ENCODE measurements around the gene COMMD2.

Gene COMMD2

DNA sequence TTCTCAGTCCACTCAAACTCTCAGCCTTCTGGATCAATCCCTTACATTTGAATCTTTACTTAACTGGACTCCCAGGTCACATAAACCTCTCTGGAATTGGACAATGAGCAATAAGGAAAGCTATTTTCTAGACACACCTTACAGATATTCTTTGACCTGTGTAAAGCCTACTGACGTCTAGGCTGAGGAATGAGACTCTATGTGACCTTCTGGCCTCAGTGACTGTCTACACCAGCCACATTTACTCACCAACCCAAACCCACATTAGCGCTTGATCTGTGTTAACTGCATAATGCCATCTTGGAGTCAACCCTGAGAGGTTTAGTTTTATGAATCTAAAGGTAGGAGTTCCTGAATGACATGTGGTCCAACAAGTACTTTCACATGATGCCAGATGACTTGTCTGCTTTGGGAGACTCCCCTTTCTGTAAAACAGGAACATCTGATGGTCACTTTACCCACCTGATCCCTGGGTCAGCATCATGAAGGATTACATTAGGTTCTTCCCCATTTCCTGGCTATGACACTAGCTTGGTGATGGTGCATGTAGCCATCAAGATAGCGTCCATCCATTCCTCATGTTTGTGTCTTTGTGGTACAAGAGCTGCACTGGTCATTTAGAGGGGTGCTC is 11.4 kb upstream of the COMMD2 start:
- DNase-seq, result no peak

DNA sequence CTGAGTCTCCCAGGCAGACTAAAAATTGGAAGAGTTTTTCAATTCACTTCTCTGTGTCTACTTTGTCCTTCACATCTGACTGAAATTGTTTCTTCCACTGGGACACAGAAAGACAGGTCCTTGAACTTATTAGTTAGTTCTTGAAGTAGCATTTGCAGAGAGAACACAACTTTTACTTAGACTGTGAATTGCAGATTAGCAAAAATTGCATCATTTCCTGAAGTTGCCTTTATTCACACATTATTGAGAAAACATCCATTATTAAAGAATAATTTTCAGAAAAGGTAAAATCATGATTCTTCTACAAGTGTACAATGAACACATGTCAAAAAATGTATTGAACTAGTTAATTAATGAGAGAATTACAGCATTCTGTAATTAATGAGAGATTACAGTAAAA is 1.4 kb upstream of the COMMD2 start:
- no peak for DNase-seq

DNA sequence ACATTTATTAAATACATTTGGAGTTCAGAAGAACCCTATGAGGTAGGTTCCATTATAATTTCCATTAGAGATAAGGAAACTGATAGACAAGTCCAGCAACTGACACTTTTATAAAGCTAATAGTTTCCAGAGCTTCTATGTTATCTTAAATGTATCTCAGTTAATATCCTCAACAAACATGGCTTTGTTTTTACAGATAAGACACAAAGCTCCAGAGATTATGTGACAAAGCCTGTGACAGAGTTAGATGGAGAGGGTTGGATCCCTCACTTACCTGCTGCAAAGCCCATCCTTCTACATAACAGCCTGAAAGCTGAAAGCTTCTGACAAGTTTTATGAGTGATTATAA is 473 bp upstream of the COMMD2 start:
- no peak for DNase-seq

DNA sequence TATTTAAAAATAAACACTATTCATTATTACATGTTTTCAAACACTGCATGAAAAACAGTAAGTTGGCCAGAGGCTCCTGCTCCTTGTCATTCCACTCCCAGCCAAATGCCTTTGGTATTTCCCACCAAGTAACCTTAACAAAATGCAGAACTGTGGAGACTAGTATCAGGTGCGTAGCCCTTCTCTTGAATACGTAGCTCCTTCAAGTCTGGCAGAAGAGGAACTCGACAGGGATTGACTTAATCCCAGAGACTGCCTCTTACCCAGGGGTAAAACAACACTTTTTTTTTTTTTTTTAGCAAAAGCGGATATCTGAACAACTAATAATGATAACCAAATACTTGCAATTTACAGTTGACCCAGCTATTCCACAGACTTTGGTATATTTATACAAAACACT is 738 bp downstream of the COMMD2 start:
- no peak for DNase-seq

DNA sequence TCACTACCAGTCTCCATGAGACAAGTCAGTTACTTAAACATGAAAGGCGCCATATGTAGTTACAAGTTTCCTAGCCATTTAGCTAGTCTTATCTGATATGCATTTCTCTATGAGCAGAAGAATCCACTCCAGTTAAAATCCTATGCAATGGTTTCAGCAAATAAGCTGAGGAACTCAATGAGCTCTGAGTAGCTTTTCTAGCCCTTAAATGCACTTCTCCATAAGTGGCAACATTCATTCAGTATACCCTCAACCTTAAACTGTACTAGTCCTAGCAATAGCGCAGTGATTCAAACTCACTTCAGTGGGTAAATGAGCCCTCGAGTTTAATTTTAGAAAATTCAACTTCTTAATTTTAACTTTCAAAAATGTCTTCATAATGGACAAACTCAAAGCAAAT is 7.7 kb downstream of the COMMD2 start:
- no peak for DNase-seq

DNA sequence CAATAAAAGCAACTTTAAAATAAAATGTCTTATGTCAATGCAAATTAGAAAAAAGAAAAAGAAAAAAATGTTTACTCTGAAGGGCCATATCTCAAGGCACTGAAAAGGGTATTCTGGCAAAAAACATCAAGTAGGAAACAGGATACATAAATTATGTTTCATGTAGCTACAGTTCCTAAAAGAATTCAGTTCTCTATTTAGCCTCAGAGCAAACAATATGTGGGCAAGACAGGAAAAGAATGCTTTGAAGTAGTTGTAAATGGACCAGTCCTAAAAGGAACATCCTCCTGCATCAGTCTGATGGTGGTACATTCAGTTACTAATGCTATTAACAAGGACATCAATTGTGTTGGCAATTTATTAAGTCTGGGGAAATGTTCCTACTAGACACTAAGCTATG is 8.1 kb downstream of the COMMD2 start:
- no peak for DNase-seq

DNA sequence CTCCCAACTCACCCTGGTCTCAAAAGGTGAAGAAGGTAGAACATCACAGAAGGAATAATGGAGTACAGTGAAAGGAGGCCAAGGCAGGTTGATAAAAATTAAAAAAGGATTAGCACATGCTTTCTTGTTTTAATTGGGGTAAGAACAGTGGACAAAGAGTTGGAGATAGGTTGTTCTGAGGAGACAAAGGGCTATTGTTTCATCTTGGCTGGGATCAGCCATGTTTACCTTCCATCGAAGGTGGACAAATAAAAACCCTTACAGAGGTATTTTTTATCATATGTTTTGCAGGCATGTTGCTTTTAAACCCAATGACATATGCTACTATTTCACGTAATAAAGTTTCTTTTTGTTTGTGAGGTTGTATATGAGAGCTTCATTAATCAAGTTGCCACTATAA is 12.9 kb downstream of the COMMD2 start:
- no peak for DNase-seq

DNA sequence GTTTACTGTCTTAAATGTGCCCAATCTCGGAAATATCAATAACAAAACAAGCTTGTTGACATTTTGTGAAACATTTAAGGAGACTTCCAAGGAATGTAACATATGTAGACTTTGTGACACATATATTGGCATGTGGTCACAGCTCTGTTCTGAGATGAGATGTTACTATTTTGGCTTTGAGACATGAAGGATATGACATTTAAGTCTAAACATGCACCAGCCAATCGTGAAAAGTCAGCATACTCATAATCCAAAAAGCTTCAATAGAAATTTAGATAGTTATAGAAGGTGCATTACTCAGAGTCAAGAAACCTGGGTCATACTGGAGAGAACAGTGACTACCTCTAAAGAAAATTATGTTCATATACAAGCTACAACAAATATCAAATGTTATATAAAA is 13.4 kb downstream of the COMMD2 start:
- DNase-seq, result no peak

DNA sequence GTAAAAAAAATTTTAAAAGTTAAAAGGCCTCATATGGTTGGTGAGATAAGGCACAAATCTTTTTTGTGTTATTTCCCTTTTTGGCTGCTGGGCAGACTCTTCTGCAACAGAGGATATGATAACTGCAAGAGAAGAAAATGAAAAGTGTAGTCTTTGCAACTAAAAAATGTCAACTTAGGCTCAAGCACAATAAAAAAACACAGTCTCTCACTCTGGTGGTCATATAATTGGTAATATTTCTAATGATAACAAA is 15.4 kb downstream of the COMMD2 start:
- no peak for DNase-seq

DNA sequence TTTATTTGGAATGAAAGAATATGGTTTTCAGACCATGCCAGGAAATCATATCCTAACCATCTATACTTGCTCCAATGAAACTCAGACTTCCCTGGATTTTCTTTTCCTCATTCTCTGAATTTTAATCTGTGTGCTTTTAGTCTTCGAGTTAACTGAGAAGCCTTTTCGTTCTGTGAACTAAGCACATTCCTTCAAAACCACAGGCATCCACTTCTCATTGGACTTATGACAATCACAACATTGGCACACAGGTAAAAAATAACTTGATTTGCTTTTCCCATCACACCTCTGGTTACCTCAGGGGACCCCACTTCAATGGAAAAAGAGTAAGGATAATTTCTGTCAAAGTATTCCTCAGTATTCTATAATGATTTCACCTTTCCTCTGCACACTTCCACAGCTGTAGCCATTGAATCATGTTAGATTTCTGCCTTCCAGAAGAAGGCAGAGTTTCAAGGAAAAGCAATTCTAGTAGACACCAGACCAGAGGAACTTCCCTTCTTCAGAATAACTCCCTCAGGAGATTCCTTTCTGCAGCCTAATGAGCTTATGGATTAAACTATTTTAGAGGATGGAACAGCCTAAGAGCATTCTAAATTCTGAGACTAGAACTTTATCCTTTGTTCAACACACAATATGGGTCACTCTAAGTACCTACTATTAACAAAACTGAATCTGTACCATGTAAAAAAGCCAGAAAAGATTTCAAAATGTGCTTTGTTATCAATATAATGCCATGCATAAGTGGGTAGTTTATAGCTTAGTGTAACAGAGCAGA is 15.9 kb downstream of the COMMD2 start:
- no peak for DNase-seq

DNA sequence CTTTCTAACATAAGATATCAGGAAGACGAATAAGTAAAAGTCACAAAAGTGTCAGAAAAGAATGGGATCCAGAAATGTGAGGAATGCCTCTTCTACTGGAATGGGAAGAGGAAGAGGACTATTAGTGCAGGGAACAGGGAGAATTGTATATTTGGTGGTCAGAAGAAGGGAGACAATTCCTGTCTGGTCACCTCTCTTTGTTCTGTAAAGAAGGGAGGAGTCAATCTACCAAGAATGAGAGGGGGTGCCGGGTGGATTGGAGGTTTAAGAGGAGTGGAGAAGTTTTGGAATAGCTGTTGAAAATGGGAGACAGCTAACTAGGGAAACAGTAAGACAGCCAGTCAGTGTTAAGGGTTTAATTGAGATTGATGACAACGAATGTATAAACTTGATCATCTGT is 20.1 kb downstream of the COMMD2 start:
- DNase-seq, result no peak

DNA sequence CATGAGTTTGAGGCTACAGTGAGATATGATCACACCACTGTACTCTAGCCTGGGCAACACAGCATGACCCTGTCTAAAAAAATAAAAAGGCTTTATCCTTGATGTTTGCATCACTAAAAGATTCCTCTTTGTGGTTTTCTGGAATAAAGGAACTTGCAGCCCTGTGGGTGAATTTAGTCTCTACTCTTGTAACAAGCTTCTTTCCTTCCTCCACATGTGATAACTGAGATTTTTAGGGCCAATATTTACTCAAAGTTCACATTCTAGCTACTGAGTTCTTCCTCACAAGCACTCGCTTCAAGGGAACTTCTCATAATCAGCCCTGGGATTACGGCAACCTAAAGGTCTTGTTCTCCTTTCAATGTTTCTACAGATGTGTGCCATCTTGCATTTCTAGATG is 24.6 kb downstream of the COMMD2 start:
- no peak for DNase-seq

DNA sequence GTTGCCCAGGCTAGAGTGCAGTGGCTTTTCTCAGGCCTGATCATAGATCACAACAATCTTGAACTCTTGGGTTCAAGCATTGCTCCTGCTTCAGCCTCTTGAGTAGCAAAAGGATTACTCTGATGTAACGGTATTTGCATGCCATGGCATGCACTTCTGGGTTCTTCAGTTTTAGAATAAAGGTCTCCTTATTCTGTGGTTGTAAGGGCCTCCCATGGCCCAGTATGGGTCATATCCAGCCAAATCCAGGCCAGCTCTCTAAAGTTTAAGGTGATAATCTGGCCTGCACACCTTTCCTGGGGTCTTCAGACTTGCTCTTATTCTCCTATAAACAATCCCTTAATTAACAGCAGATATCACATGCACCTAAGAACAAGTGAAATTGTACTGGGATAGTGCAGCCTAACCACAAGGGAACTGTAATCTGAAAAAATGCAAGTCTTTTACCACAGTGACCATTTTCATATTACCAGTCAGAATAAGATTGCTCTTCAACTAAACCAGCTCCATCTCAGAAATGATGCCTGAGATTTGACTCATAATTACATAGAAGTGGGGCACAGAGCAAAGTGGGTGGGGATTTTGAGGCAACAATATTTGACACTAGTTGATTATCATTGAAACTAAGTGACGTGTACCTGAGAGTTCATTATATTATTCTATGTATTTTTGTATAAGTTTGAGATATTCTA is 25.4 kb downstream of the COMMD2 start:
- no peak for DNase-seq

DNA sequence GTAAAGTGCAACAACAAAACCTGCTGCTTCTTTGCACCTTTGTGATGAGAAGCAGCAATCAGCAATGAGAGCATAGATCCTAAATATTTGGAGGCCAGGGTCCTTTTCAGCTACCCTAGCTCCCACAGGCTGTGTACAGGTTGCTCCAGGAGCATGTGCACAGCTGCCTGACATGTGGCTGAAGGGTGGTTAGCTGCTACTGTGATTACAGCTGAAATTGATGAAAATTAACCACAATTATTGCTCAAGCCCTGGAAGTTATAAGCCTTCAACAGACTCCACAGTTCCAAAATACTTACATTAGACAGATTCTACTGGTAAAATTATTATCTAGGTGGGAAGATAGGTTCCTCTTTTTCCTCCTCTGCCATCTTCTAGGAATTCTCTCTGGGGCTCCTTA is 28.5 kb downstream of the COMMD2 start:
- no peak for DNase-seq

DNA sequence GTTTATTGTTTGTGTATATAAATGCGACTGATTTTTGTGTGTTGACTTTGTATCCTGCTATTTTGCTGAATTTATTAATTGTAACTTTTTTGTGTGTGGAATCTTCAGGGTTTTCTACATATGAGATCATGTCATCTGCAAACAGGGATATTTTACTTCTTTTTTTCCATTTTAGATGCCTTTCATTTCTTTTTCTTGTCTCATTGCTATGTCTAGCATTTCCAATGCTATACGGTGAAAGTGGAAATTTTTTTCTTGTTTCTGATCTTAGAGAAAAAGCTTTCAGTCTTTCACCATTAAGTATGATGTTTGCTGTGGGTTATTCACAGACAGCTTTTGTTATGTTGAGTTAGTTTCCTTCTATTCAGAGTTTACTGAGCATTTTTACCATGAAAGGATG is 31.4 kb downstream of the COMMD2 start:
- no peak for DNase-seq

DNA sequence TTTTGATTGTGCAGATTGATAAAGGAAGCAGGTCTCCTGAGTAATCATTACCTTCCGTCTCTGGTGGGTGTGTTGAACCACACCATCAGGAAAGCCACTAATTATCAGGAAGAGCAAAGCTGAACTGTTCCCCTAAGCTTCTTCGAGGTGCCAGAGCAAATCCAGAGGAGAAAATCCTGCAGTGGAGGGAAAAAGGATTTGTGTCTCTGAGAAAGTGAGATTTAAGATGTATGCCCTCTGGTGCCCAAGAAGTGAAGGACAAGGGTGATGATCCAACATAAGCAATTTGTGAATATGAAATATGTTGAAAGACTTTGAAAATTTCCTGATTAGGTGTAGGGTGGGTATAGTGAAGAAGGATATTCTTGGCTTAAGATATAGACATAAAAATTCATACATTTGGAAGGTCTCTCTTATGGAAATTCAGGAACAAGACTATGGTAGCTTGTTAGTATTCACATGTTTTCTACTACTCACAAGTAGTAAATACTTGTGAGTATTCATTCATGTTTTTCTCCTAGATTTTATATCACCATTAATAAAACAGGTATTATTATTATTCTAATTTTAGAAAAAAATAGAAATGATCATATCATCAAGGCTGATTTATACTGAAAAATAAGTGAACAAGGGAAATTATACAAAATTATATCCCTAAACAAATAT is 34.8 kb downstream of the COMMD2 start:
- peak; percentile 19 for DNase-seq

DNA sequence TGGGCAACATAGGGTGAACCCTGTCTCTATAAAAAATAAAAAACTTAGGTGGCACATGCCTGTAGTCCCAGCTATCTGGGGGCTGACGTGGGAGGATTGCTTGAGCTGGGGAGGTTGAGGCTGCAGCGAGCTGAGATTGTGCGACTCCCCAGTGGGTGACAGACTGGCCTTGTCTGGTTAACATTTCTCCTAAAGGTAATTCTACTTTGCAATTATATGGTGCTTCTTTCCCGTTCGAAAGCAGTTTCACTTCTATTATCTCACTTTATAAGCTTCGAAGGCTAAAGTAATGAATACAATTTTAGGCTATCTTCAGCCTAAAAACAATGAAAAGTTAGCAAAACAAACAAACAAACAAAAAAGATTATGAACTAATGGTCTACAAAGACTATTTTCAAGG is 35.3 kb downstream of the COMMD2 start:
- DNase-seq, result no peak

DNA sequence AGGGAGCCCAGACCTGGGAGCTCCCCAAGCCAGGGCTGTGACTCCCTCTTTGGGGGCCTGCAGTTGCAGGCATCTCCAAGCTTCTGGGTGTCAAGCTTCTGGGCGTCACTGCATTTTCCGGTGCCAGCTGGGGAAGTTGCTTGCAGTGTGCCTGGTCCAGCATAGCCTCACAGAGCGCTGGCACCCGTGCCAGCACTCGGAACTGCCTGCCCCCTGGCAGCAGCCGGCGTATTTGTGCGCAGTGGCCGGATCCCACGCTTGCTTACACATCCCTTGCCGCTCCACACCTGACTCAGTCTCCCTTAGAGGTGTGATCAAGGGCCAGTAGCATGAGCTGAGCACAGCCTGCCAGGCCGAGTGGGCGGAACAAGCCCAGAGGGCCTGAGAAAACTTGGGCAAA is 37.0 kb downstream of the COMMD2 start:
- no peak for DNase-seq

DNA sequence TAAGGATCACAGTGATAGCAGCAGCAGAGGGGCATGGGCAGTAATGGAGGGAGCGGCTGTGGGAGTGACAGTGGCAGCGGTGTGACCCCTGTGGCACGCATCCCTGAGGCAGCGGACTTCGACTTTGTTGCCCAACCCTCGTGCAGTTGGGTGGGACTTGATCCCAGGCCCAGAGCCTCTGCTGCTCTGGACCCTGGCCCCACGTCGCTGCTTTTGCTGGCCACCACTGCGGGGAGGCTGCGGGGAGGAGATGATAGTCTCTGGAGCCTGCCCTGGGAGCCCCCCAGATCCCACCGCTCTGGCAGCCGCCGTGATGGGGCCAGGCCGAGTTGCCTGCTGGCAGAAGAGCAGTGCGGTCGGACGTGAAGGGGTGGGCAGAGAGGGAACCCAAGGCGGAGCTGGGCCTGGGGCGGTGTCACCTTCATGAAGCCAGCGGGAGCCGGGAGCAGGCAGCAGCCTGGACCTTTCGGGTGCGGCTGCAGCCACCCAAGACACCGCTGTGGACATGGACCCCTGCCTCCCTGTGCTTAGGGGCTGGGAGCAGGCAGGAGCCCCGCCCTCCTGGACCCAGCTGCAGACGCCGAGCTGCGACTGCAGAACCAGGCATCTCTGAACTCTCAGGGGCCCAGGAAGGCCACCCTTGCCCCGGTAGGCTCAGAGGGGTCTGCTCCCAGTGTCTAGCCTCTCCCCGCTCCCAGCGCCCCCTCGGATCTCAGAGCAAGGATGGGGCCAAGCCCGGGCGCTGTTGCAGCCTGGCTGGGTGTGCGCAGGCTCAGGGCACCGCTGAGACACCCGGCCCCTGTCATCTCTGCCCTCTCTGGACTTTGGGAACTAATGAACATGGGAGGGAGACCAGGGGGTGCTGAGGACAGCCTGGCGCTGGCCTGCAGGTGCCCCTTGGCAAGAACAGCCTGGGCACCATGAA is 38.3 kb downstream of the COMMD2 start:
- no peak for DNase-seq

DNA sequence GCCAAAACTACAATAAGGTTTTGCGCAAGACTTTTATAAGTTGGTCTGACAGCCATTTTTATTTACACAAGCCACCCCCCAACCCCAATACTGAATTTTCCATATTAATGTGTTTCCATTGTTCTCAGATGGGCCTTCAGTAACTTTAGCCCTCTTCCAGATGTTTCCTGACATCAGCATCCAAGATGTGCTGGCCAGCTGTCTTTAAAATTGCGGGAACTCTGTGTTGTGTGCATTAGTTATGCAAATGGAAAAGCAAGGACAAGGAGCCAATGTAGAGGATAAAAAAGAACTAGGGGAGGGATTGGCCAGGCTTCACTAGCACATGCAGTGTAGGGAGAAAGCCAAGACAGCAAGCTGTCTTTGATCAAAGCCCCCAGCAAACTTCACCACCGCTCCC is 45.4 kb downstream of the COMMD2 start:
- no peak for DNase-seq

DNA sequence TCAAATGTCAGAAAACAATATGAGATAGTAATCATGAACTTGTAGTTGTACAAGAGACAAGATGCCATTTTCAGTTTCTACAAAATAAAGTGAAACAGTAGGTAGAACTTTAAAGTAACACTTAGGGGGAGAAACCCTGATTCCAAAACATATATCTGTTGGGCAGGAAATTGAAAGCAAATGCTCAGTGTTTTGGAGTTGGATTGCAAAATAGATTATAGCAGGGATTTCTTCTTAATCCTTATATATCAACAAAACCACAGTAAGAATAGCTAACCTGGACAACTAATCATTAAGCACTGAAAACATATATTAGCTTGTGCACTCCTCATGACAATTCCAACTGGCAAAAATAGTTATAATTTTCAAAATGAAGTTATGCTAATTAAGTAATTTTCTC is 46.9 kb downstream of the COMMD2 start:
- no peak for DNase-seq

DNA sequence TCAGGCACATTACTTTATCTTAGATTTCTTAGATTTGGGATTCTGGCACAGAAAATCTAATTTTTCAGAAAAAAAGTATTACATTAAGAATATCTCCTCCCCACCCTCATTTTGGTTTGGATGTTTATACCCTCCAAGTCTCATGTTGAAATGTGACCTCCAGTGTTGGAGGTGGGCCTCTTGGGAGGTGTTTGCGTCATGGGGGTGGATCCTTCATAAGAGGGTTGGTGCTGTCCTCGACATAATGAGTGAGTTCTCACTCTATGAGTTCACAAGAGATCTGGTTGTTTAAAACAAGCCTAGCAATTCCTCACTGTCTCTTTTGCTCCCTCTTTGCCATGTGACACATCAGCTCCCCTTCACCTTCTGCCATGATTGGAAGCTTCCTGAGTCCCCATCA is 48.8 kb downstream of the COMMD2 start:
- no peak for DNase-seq

All from stimulated activated CD4-positive, alpha-beta T cell treated with anti-CD3 and anti-CD28 coated beads, Interleukin-4, amount 100 ng/mL, for 24 hours (primary cell).